GM18909 (cell line): Measurements from ENCODE around the gene ATP6V0E2.
"Not testable (repeated sequence)": the region's sequence is repeated elsewhere in the genome, so short reads cannot be mapped to it uniquely, and the experiment has no call there.

ENCODE experiments used
- ATAC-seq: cut with Tn5 transposase; IDR thresholded peaks from one replicate; pipeline ENCODE4 v1.9.1; 2021; ENCODE audit warnings: mild to moderate bottlenecking; ENCODE audit not compliant: unreplicated experiment, poor library complexity

ATP6V0E2 gene

DNA sequence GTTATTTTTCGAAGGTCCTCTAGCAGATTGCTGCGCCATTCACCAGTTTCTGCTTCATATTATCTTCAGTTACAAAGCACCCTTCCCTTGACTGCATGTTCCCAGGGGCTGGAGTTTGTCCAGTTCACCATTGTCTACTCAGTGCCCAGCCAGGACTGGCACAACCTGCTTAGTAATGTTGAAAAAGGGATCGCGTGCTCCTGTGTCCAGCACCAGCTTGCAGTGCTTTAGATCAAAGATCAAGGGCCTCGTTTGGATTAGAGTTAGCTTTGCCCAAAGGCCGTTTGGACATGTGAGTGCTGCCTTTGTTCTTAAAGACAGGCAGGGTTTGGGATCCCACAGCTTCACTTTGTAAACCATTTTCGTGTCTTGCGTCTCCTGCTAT is 867 bp downstream of the ATP6V0E2 start:
- no peak for ATAC-seq

DNA sequence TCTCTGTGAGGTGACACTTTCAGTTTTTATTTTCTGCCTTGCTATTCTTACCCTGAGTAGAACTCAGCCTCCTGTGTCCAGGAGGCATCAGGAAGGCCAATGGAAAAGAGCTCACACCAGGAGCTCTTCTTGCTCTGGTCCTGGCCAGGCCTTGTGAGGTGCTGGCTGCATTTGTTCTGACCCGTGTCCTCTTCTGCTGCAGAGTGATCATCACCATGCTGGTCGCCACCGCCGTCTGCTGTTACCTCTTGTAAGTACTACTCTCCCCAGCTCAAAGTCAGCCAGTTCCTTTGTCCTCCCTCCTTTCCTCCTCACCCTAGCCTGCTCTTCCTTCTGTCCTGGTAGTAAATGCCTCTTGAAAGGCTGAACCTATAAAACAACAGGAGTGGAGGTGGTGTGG is 1.6 kb downstream of the ATP6V0E2 start:
- ATAC-seq: no peak

DNA sequence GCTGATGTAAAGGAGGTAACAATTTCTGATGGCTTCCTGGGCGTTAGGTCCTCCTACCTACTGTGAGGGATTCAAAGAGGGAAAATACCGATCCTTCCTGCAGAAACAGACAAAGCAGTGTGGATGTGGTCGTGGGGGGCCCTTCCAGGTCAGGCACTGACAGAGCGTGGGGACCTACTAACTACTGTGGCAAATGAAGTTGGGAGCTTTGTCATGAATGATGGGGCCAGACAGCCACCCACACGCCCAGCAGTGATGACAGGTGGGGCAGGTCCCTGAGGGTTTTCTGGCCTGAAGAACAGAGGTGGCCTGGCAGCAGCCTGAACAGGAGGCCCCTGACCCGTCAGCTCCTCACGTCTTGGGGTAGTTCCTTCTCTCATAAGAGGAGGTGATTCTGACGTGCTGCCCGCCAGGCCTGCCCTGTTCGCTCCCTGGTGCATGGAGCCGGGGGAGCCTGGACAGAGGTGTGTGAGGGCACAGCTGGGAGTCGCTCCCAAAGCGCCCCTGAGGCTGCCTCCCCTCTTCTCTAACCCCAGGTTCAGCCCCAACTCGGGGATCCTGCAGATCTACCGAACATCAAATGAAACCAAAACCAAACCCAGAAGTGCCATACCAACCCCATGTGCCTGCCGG is 4.2 kb downstream of the ATP6V0E2 start:
- no peak for ATAC-seq

DNA sequence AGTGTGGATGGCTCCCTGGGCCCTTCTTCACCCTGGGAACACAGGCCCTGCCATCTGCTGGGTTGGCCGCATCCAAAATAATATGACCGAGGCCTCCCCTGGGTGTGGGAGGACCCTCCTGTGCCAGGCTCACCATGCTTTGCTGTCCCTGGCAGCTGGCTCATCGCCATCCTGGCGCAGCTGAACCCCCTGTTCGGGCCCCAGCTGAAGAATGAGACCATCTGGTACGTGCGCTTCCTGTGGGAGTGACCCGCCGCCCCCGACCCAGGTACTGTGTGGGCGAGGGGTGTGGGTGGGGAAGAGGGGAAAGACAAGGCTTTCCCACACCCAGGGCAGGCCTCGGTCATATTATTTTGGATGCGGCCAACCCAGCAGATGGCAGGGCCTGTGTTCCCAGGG is 4.8 kb downstream of the ATP6V0E2 start:
- ATAC-seq: no peak

DNA sequence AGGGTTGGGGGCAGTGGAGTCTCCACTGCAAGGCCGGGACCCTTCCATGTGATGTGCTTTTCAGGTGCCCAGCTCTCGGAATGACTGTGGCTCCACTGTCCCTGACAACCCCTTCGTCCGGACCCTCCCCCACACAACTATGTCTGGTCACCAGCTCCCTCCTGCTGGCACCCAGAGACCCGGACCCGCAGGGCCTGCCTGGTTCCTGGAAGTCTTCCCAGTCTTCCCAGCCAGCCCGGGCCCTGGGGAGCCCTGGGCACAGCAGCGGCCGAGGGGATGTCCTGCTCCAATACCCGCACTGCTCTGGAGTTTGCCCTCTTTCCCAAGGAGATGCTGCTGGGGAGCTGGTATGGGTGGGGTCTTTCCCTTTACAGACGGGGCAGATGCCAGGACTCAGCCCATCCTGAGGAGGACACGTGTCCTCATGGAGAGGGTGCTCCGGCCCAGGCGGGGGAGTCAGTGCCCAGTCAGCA is 5.5 kb downstream of the ATP6V0E2 start:
- no peak for ATAC-seq

DNA sequence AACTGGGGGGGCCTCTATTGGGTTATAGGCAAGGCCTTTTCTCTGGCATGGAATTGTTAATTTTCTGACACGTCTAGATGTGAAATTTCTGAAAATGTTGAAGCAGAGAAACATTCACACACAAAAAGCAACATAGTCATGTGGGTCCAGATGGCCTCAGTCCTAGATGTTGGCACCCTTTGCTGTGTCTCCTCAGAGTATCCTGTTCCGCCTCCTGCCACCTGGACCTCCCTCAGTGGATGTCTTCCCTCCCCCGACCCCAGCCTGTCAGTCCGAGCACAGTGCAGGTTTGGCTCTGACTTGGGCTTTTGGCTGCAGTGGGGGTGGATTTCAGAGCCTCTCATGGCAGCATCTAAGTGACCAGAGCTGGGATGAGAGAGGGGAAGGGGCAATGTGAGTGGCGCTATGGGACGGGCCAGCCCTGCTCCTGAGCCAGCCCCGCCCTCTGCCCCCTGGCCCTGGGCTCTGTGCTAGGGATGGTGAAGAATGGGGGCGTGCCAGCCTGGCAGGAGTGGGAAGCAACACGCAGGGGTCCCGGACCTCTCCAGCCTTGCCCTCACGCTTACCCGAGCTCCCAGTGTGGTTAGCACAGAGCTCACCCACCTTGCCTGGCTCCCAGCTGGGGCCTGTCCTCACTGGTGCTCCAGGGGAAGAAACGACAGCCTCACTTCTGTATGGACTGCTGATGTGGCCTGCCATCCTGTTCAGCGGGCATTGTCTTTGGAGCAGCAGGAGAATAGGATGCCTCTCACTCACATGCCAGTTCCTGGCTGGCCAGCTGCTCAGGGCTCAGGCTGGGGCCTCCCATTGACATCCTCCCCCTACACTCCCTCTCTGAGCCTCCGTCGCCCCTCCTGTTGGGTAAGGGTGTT is 6.2 kb downstream of the ATP6V0E2 start:
- no peak for ATAC-seq

DNA sequence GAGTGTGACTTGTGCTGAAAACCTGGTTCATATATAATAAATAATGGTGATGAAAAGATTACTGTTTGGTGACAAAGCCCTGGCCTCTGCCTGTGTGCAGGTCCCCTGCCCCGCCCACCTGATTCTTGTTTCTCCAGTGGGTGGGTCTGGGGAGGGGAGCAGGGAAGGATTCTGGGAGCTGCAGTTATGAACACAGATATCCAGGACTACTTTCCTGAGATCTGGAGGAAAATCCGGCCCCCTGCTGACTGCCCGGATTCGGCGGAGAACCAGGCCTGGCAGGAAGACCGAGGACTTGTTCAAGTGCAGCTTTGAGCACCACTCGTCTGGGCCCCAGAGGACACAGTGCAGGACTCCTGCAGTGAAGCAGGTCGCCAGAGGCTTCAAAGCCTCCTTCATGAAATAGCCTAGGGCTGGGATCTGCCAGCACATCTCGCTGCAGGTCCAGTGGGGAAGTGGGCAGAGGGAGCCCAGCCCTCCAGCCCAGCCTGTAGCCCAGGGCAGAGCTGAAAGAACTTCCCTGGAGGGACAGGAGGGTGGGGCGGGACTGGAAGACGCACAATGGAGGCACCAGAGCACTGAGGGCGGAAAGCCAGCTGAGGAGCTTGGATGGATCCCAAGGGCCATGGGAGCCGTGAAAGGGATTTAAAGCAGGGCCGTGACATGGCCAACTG is 7.0 kb downstream of the ATP6V0E2 start:
- ATAC-seq: no peak

DNA sequence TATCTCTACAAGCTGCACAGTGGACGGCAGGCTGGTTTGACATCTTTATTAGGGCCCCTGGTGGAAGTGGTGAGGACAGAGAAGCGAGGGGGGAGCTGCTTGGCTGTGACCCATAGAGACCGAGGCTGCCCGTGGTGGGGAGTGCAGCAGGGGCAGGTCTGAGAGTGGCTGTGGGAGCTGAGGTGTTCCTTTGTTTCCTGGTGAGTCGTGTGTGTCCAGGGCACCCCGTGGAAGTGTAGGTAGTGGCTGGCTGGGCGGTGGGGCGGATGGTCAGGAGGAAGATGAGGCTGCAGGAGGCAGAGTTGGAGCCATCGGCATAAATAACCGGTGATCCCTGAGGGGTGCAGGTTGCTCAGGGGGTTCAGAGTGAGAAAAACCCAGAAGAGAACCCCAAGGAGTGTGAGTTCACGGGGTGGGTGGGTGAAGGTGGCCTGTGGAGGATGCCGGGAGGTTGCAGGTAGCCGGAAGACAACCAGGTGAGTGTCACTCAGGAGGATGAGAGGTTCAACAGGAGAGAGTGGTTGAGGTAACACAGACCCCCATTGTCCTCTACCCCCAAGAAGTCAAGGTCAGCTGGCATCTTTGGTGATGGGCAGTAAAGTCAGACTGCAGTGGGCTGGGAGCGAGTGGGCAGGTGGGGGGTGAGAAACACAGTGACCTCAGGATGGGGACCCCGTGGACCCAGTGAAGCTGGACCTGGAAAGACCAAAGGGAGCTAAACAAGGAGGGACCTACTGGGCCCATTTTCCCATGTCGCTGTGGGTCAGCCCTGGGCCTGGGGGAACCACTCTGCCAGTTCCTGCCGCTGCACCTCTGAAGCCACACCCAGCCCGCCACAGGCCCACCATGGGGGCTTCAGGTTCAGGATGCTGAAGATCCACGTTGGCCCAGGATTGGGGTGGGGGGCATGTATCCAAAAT is 7.8 kb downstream of the ATP6V0E2 start:
- no peak for ATAC-seq

DNA sequence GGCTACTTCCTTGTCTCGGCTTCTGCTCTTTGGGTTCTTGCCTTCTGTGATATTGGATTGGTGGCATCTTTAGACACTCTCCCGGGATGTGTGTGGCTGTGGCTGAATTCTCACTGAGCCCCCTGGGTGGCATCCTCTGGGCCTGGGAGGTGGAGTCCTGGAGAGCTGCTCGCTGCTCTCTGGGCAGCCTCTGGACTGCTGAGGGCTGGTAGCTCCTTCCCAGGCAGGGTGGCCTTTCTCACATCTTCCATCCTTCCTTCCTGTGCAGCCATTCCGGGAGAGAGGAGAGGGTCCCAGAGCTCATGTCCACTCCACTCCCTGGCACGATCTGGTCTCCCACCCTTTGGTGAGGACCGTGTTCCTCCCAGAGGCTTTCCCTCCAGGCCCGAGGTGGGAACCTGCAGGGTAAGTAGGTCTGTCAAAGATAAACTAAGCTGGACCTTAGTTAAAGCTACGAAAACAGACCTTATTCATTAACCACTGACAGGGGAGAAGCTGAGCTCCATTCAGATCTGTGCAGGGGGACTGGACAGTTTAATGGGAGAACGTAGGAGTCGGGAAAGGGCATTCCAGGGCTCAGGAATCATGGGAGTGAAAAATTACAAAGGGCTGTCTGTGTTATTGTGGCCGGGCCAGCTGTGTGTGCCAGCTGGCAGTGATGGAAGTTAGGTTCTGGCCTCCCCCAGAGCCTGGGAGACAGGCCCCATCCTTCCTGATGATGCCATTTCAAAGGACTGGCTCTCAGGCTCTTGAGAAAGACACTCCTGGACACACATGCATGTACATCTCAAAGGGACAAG is 8.7 kb downstream of the ATP6V0E2 start:
- ATAC-seq: no peak

DNA sequence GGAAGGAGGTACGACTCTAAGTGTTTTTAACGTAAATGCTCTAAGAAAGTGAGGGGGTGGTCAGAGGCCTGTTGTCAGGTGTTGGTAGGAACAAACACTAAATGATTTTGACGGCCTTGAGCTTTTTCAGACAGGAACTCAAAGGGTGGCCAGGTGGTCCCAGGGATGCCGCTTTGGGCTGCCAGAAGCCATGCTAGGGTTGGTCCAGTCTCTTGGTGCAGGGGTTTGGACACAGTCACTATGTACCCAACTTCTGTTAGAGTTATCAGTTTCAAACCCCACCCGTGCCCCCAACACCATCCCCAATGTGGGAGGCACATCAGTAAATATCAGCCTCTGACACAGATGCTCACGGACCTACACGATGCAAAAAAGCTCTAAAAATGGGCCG is 9.3 kb downstream of the ATP6V0E2 start:
- no peak for ATAC-seq

DNA sequence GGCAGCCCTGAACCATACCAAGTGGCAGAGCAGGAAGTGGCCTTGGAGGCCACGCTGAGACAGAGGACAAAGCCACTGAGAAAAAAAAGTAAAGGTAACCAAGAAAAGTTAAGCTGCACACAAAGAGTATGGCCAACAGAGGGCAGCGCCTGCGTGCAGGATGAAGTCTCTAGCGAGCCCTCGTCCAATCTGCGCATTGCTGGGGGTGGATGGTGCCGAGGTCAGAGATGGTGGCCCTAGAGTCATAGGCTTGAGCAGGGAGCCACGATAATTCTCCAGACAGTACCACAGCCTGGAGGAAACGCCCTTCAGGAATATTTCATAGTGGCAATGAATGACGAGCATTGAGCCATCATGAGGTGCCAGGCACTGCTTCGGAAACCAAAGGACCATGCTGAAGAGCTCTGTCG is 9.7 kb downstream of the ATP6V0E2 start:
- no peak for ATAC-seq

DNA sequence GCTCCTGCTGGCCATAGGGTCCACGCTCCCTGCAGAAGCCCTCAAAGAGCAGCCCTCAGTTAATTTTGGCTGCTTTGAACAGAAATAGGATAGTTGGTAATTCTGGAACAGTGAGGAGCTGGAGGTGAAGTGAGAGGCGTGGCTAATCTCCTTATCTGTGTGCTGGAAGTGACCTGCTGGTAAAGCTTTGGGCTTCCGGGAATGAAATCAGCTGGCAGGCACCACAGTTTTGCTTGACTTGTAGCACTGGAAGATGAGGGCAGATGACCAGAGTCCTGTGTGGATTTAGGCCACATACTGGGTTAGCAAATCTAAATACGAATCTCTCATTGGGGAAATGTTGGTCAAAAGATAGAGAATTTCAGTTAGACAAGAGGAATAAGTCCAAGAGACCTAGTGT is 10.2 kb downstream of the ATP6V0E2 start:
- ATAC-seq: no peak

DNA sequence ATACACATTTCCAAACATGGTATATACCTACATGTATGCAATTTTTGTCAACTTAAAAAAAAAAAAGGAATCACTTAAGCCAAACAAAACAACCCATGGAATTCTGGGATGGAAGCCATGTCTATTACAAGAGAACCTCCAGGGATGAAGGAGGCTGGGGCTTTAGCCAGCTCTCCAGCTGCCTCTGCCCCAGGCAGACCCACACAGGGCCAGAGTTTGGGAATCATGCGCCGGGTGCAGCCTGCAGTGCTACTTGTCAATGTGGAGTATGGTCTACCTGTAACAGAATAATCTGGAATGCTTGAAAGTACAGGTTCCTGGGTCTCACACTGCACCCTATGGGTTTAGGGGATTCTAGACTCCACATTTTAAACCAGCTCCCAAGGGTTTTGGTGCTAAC is 10.8 kb downstream of the ATP6V0E2 start:
- no peak for ATAC-seq

DNA sequence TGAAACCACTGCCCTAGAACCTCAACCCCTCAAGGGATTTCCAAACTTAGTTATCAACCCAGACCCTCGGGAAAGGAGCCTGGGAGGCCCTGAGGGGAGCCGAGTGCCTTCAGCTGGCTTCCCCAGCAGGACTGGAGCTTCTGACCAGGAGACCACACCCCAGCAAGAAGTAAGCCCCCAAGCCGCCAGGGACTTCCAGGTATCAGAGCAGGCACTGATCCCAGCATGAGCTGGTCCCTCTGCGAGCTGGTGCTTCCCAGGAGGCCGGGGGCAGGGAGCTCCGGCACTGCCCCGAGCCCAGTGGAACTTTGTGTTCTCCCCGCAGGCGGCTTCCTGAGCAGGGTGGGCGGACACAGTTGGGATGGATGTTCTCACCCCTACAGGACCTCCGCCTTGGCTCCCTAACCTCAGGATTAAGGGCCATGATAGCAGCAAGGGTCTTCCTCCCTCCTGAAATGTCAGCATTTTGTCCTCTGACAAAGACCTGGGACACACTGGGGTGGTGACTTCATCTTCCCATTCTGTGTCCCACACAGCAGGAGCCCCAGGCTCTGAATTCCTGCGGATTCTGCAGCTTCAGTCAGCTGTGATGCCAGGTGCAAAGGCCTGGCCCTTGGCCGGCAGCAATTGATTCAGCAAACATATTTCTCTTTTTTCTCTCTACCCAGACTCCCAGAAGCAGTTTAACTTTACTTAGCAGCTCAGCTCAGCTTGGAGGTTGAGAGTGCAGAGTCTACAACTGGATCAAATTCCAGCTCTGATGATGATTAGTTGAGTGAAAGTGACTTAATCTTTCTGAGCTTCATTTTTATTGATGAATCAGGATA is 11.6 kb downstream of the ATP6V0E2 start:
- no peak for ATAC-seq

DNA sequence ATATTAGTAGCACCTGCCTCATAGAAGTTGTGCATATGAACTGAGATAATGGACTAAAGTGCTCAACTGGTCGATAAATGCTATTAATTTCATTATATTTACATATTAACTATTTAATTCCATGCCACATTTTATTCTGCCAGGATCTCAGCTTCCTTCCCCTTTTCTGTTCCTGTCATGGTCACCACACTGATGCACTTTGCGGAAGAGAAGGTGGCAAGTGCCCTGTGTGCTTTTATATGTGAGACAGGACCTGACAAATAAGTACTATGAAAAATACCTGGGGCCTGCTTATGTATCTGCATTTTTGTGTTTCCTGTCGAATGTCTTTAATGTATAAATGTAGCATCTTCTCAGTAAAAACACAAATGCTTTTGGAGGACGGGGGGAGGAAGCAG is 12.2 kb downstream of the ATP6V0E2 start:
- ATAC-seq: no peak

DNA sequence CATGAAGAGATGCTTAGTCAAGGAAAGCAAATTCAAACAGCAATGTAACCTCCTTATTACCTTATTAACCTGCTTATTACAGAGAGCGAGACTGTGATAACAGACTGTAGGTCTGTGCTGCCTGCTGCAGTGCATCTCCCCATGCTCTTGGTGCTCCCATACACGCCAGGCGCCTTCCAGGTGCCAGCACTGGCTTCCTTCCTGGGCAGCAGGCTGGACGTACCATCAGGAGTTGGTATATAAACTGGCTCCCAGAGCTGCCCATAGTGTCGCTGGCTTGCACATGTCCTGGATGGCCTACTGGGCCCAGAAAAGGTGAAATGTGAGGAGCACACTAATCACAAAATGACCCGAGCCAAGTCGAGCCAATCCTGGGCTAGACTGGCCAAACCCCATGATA is 13.5 kb downstream of the ATP6V0E2 start:
- no peak for ATAC-seq

DNA sequence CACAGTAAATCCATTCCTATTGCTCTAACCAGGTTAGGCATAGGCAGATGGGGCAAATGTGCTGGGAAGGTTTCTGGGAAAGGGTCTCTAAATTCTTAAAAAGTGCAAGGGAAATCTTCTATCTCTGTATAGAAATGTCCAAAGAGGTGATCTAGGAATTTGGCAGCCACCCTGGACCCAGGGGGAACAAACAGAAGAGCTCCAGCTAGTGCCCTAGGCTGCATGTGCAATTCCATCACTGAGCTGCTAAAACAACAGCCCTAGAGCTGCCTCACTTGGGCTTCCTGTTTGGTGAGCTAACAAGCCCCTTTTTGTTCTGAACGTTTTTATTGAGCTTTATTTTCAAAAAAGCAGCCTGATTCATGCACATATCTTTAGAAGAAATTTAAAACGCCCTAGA is 16.9 kb downstream of the ATP6V0E2 start:
- not testable (repeated sequence) for ATAC-seq

DNA sequence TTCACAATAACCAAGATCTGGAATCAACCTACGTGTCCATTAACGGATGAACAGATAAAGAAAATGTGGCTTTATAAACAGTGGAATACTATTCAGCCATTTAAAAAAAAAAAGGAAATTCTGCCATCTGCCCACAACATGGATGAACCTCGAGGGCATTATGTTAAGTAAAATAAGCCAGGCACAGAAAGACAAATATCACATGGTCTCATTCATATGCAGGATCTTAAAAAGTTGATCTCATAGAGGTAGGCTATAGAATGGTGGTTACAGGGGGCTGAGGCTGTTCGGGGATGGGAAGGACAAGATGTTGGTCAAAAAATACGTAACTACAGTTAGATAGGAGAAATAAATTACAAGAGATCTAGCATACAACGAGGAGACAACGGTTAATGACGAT is 21.2 kb downstream of the ATP6V0E2 start:
- not testable (repeated sequence) for ATAC-seq
